Right ventricle myocardium inferior (tissue), 1 donor: ENCODE measurements around the gene ZNF646. TPM values are rescaled to one million over a fixed set of nuclear protein-coding genes. Genes with fewer than 3 reads are reported as not detected.

Experiments
- ATAC-seq: fragments of 200-7000 bp; cut with Tn5 transposase; one replicate; pipeline ENCODE4 v1.9.1; 2020; ENCODE audit warnings: mild to moderate bottlenecking, moderate library complexity
- DNase-seq: peaks from one replicate; pipeline ENCODE4 v3.0.0; 2021; ENCODE audit errors: missing footprints
- intact Hi-C: fragments of 100-400 bp; cut with DNase I; formaldehyde crosslinking; loops from one replicate; pipeline ENCODE4 v1.11.0; 2022
- total RNA-seq: library from RNA; stranded (reverse); fragmentation: NEBNext Ultra II Directional; extraction: Animal tissue kit (Norgen Biotek cat#: 25700); gene quantifications from one replicate; pipeline ENCODE4 v1.2.1, GENCODE V29; 2021
- donor health status: DM: no; HTN: yes; CAD: no; lungs with severe emphysema.

The ZNF646 gene
- total RNA-seq, 1 donor from 2014 or later = 9.9 TPM

- no peak for DNase-seq
- no peak for ATAC-seq
- intact Hi-C loops = no loop called here
These were observed 10.8 kb upstream of the ZNF646 start for GRCh38 chr16:31063495-31063842.

GRCh38 chr16:31063843-31064611, 10.2 kb upstream of the ZNF646 start:
- intact Hi-C loops = no loop called here
- DNase-seq = no peak
- no peak for ATAC-seq

GRCh38 chr16:31064882-31065461, 9.2 kb upstream of the ZNF646 start:
- peak; percentile 94 for ATAC-seq
- DNase-seq = peak; percentile 76
- intact Hi-C loops = no loop called here

GRCh38 chr16:31067342-31067741, 6.9 kb upstream of the ZNF646 start:
- intact Hi-C loops = no loop called here
- ATAC-seq (no peak), DNase-seq (no peak)

- intact Hi-C loops = loop anchor here (5.0 to 10.0 kb wide), 2 partner anchors 75 to 383 kb away; partner anchors contain the start of gene ARMC5
These were observed 2.4 kb upstream of the ZNF646 start for GRCh38 chr16:31071861-31072260.

GRCh38 chr16:31072540-31073141, 1.6 kb upstream of the ZNF646 start:
- ATAC-seq = no peak
- DNase-seq = peak; percentile 51
- intact Hi-C loops = loop anchor here (1.0 to 10.0 kb wide), 3 partner anchors 38 to 382 kb away; partner anchors contain the start of gene ARMC5

More at GRCh38 chr16:31071861-31072260, 2.4 kb upstream of the ZNF646 start:
- ATAC-seq = no peak
- DNase-seq = no peak

GRCh38 chr16:31073142-31073969, 866 bp upstream of the ZNF646 start:
- intact Hi-C loops = loop anchor here (1.0 to 10.0 kb wide), 3 partner anchors 39 to 381 kb away; partner anchors contain the start of gene ARMC5
- ATAC-seq = peak; percentile 88

GRCh38 chr16:31074814-31075183, 577 bp downstream of the ZNF646 start:
- DNase-seq = no peak
- intact Hi-C loops = loop anchor here (1.0 to 10.0 kb wide), 5 partner anchors 20 to 380 kb away; partner anchors contain the start of genes ARMC5, KAT8 and VKORC1
- ATAC-seq = no peak

More at GRCh38 chr16:31073142-31073969, 866 bp upstream of the ZNF646 start:
- peak; percentile 95 for DNase-seq

GRCh38 chr16:31076319-31076718, 2.1 kb downstream of the ZNF646 start:
- ATAC-seq (no peak), DNase-seq (peak; percentile 56)
- intact Hi-C loops = loop anchor here (10.0 kb wide), 1 partner anchor 378 kb away; the partner anchor contains the start of gene ARMC5

GRCh38 chr16:31077024-31077423, 2.8 kb downstream of the ZNF646 start:
- DNase-seq = no peak
- ATAC-seq = no peak
- intact Hi-C loops = loop anchor here (10.0 kb wide), 1 partner anchor 378 kb away; the partner anchor contains the start of gene ARMC5

GRCh38 chr16:31077592-31078396, 3.6 kb downstream of the ZNF646 start:
- DNase-seq (no peak), ATAC-seq (no peak)
- intact Hi-C loops = loop anchor here (10.0 kb wide), 1 partner anchor 377 kb away; the partner anchor contains the start of gene ARMC5

- DNase-seq (no peak), ATAC-seq (no peak)
- intact Hi-C loops = loop anchor here (10.0 kb wide), 1 partner anchor 376 kb away; the partner anchor contains the start of gene ARMC5
These were observed 4.5 kb downstream of the ZNF646 start for GRCh38 chr16:31078597-31079341.

- DNase-seq (no peak), ATAC-seq (no peak)
- intact Hi-C loops = loop anchor here (10.0 kb wide), 1 partner anchor 375 kb away; the partner anchor contains the start of gene ARMC5
These were observed 5.2 kb downstream of the ZNF646 start for GRCh38 chr16:31079342-31079944.

GRCh38 chr16:31080035-31080629, 5.9 kb downstream of the ZNF646 start:
- no peak for ATAC-seq
- intact Hi-C loops = no loop called here
- DNase-seq = no peak

GRCh38 chr16:31080756-31081419, 6.7 kb downstream of the ZNF646 start:
- DNase-seq = no peak
- ATAC-seq = no peak

More at GRCh38 chr16:31080756-31081419, 6.7 kb downstream of the ZNF646 start:
- intact Hi-C loops = no loop called here
